ENCODE data around the gene NUP98.

The NUP98 gene

DNA sequence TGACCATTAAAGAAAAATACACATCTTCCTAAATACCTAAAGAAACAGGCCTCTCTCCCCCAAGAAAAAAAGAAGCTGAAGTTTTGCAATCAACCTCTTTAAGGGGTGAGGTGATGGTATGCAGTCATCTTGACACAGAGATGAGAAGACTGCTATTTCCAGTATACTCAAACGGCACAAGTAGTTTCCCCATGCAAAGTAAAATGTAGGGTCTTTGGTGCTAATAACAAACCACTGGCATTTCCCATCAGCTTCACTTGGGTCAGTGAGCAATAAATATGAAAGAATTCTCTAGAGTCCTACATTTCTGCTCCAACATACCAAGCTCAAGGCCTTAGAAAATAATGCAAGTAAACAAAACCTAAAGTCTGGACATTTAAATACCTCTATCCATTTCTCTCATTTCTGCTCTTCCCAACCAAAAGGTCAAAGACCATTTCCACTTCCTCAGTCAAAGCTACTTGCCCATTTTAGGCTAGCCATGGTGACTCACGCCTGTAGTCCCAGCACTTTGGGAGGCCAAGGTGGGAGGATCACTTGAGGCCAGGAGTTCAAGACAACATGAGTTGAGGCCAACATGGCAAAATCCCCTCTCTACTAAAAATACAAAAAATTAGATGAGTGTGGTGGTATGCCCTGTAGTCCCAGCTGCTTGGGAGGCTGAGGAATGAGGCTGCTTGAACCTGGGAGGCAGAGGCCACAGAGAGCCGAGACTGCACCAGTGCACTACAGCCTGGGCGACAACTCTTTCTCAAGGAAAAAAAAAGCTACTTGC is 86.7 kb downstream of the NUP98 start:
- CTCF ChIA-PET: interaction anchor here (1.6 to 2.3 kb wide), 2 partner anchors 9 to 362 kb away, joined by 4 to 6 read pairs; no protein-coding TSS in a partner anchor
- TF ChIP-seq, protein P1, sequence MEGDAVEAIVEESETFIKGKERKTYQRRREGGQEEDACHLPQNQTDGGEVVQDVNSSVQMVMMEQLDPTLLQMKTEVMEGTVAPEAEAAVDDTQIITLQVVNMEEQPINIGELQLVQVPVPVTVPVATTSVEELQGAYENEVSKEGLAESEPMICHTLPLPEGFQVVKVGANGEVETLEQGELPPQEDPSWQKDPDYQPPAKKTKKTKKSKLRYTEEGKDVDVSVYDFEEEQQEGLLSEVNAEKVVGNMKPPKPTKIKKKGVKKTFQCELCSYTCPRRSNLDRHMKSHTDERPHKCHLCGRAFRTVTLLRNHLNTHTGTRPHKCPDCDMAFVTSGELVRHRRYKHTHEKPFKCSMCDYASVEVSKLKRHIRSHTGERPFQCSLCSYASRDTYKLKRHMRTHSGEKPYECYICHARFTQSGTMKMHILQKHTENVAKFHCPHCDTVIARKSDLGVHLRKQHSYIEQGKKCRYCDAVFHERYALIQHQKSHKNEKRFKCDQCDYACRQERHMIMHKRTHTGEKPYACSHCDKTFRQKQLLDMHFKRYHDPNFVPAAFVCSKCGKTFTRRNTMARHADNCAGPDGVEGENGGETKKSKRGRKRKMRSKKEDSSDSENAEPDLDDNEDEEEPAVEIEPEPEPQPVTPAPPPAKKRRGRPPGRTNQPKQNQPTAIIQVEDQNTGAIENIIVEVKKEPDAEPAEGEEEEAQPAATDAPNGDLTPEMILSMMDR (IDR thresholded peaks at IDR 0.05; ENCODE audit: insufficient read depth, low read length, missing control alignments): no peak
- POLR2A ChIA-PET: interaction anchor here (0.5 kb wide), 1 partner anchor 40 kb away, joined by 4 read pairs; no protein-coding TSS in a partner anchor

DNA sequence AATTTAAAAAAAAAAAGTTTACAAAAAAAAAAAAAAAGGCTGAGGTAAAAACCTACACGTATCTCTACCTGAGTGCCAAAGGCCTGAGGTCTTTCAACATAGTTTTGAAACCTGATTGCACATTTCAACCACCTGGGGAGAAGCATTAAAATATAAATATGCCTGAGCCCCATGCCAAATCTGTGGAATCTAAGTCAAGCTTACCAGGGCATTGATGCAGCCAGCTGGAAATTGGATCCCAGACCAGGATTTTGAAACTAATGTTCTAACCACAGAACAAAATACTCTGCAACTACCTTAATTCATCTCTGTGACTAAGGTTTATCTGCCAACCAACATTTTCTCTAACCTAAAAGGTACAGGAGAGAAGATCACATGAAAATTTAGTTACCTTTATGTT is 87.4 kb downstream of the NUP98 start:
- POLR2A ChIA-PET: interaction anchor here (0.5 kb wide), 1 partner anchor 40 kb away, joined by 4 read pairs; no protein-coding TSS in a partner anchor
- TF ChIP-seq, protein P1 (IDR thresholded peaks at IDR 0.05; ENCODE audit: insufficient read depth, low read length, missing control alignments): no peak
- CTCF ChIA-PET: interaction anchor here (2.3 kb wide), 1 partner anchor 9 kb away, joined by 6 read pairs; no protein-coding TSS in a partner anchor
- DNase-seq (ENCODE audit: low read depth, low spot score): no peak
- H3K4me3 ChIP-seq (ENCODE audit: low read depth, low read length): no peak overlapping the region

More for the DNA sequence above, 86.7 kb downstream of the NUP98 start:
- no peak overlapping the region for H3K4me3 ChIP-seq (ENCODE audit: low read depth, low read length)
- DNase-seq (ENCODE audit: low read depth, low spot score): peak; percentile 29

DNA sequence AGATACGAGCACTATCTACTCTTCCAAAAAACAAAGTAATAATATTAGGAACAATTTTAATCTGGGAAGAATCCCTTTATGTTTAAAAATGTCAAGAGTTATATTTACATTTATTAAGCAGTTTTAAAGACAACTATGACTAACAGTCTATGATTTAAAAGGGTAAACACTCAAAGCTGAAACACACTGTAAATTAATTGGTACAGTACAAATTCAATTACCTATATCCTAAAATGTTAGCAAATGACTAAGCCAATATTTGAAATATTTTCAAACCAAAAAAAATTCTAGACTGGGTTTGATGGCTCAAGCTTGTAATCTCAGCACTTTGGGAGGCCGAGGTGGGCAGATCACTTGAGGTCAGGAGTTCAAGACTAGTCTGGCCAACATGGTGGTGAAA is 90.2 kb downstream of the NUP98 start:
- ChIA-PET POLR2A (no interaction called here), CTCF (interaction anchor here (1.3 kb wide), 1 partner anchor 12 kb away, joined by 3 read pairs; no protein-coding TSS in a partner anchor)
- no peak overlapping the region for H3K4me3 ChIP-seq (ENCODE audit: low read depth, low read length)
- DNase-seq (ENCODE audit: low read depth, low spot score): no peak
- TF ChIP-seq, protein P1 (IDR thresholded peaks at IDR 0.05; ENCODE audit: insufficient read depth, low read length, missing control alignments): no peak

DNA sequence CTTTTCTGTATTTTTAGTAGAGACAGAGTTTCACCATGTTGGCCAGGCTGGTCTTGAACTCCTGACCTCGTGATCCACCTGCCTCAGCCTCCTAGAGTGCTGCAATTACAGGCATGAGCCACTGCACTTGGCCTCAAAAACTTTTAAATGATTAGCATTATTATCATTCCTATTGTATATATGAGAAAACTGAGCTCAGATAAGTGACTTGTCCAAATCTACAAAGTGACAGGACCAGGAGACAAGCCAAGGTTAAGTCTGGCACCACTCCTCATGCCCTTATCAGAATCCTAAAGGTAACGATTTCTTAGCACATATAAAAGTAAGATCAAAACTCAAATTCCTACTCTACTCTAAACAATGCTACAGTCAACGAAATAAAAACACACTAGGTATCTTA is 94.0 kb downstream of the NUP98 start:
- TF ChIP-seq, protein P1 (IDR thresholded peaks at IDR 0.05; ENCODE audit: insufficient read depth, low read length, missing control alignments): no peak
- no peak for DNase-seq (ENCODE audit: low read depth, low spot score)
- ChIA-PET CTCF (interaction anchor here (1.6 kb wide), 1 partner anchor 105 kb away, joined by 3 read pairs; the partner anchor contains the start of gene PGAP2), POLR2A (no interaction called here)
- no peak overlapping the region for H3K4me3 ChIP-seq (ENCODE audit: low read depth, low read length)

DNA sequence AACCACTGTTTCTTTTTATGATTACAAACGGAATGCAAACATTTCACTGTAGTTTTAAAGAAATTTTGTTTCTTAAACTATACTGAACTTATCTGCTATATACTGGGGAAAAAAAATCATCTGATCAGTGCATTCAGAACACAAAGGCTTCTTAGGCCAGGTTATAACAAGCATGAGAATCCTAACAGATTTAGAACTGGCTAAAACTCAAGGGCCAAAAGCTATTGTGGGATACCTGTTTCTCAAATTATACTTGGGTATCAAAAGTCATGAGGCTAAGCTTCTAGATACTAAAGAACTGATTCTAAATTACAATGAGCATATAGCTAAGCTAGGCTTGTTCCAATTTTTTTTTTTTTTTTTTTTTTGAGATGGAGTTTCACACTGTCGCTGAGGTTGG is 96.4 kb downstream of the NUP98 start:
- DNase-seq (ENCODE audit: low read depth, low spot score): no peak
- POLR2A ChIA-PET: no interaction called here
- no peak overlapping the region for H3K4me3 ChIP-seq (ENCODE audit: low read depth, low read length)
- TF ChIP-seq, protein P1 (IDR thresholded peaks at IDR 0.05; ENCODE audit: insufficient read depth, low read length, missing control alignments): no peak
- CTCF ChIA-PET: interaction anchor here (0.6 to 1.9 kb wide), 3 partner anchors 9 to 141 kb away, joined by 3 to 8 read pairs (median 4); partner anchors contain the start of gene PGAP2

DNA sequence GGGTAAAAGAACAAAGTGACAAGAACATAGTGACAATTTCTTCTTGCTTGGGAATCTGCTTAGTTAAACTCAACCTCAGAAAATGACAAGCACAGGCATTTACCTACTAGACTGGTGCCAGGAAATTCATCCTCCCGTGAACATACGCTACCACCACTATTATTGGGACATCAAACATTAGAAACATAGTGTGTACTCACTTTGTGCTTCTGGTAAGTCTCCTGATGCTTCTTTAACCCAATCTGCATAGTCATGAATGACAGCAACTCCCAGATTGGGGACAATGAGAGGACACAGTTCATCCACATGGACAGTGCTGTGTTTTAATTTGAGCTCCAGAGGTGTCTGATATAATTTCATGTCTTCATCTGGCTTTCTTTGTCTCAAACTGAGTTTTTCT is 96.9 kb downstream of the NUP98 start:
- no peak for DNase-seq (ENCODE audit: low read depth, low spot score)
- TF ChIP-seq, protein P1 (IDR thresholded peaks at IDR 0.05; ENCODE audit: insufficient read depth, low read length, missing control alignments): no peak
- no peak overlapping the region for H3K4me3 ChIP-seq (ENCODE audit: low read depth, low read length)
- POLR2A ChIA-PET: no interaction called here
- CTCF ChIA-PET: interaction anchor here (0.6 to 1.9 kb wide), 3 partner anchors 9 to 141 kb away, joined by 3 to 8 read pairs (median 4); partner anchors contain the start of gene PGAP2
